ENCODE data around the gene RAB3D. TPM values are rescaled to one million over a fixed set of nuclear protein-coding genes. Genes with fewer than 3 reads are reported as not detected.

RAB3D gene
- total RNA-seq, 1 experiment from 2014 or later: 29.4 TPM

DNA sequence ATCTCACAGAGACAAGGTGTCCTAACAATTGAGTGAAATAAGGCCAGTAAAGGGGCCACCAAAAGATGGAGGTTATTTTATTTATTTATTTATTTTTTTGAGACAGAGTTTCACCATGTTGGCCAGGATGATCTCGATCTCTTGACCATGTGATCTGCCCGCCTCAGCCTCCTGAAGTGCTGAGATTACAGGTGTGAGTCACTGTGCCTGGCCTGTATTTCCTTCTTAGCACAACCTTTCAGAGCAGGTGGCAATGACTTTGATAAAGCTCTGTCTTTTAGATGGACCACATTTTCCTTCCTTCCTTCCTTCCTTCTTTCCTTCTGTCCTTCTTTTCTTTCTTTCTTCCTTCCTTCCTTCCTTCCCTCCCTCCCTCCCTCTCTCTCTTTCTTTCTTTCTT, 66.2 kb downstream of the RAB3D start:
- no peak overlapping the region for H3K4me2 ChIP-seq (ENCODE audit: insufficient read depth, insufficient read length, low read length)
- H3K23me2 ChIP-seq (ENCODE audit: insufficient read length, low read depth, low read length, poor library complexity, severe bottlenecking): no peaks in the 10 kb centered on the region
- no peak overlapping the region for H2BK20ac ChIP-seq (ENCODE audit: low read depth, low read length, poor library complexity, severe bottlenecking)
- H3K14ac ChIP-seq (ENCODE audit: insufficient read depth, low read length): no peak overlapping the region
- no peak overlapping the region for H2AK5ac ChIP-seq (ENCODE audit: insufficient read length, low read length)
- H3K27ac ChIP-seq (ENCODE audit: insufficient read length, low read depth, low read length): no peak overlapping the region
- H4K91ac ChIP-seq (ENCODE audit: insufficient read length, low read depth, low read length): no peak overlapping the region
- no peaks in the 10 kb centered on the region for H3K79me2 ChIP-seq (ENCODE audit: insufficient read depth, low read length)
- Mint-ChIP-seq H3K4me1 (peaks cover 7 to 13% of the 10 kb centered on the region in 2 experiments), H3K27me3 (ENCODE audit: low read depth) (peaks cover 9% of the 10 kb centered on the region), H3K36me3 (ENCODE audit: insufficient read depth in 1 of 3, low read depth in 3 of 3) (peaks cover 0 to 10% (median 2%) of the 10 kb centered on the region in 3 experiments; a peak in 4 of 7 replicates), H3K4me3 (no peak overlapping the region; a peak in 1 of 5 replicates), H3K9me3 (peaks cover 10 to 20% of the 10 kb centered on the region in 2 experiments), H3K27ac (no peak overlapping the region; a peak in 1 of 7 replicates)
- DNase-seq: no peak
- no peaks in the 10 kb centered on the region for H3K9me3 ChIP-seq (ENCODE audit: control insufficient read depth, low read depth, low read length)
- no peak overlapping the region for H3K9ac ChIP-seq (ENCODE audit: extremely low read depth, insufficient read length, low read length)
- no peak overlapping the region for H2BK12ac ChIP-seq (ENCODE audit: insufficient read length, low read depth, low read length)
- no peak overlapping the region for H4K5ac ChIP-seq (ENCODE audit: insufficient read length, low read depth, low read length)
- TF ChIP-seq CTCF (conservative IDR thresholded peaks at IDR 0.05): no peak
- H3T11ph ChIP-seq (ENCODE audit: low read length): no peak overlapping the region
- no peak overlapping the region for H3K23ac ChIP-seq (ENCODE audit: insufficient read length, low read depth, low read length)
- no peaks in the 10 kb centered on the region for H3K4me1 ChIP-seq (ENCODE audit: insufficient read depth, low read length)
- H3K56ac ChIP-seq (ENCODE audit: insufficient read length, low read depth, low read length): no peak overlapping the region
- no peaks in the 10 kb centered on the region for H3K79me1 ChIP-seq (ENCODE audit: insufficient read depth, low read depth, low read length, poor library complexity, severe bottlenecking)
- H3K27me3 ChIP-seq (ENCODE audit: insufficient read depth, low read length): no peaks in the 10 kb centered on the region
- H2BK120ac ChIP-seq (ENCODE audit: low read depth, low read length, poor library complexity, severe bottlenecking): no peak overlapping the region
- no peak overlapping the region for H2AFZ ChIP-seq (ENCODE audit: low read length)
- no peak overlapping the region for H4K8ac ChIP-seq (replicated peaks; ENCODE audit: insufficient read length, low read depth, low read length)
- no CpG with 5 or more reads among the region's 2 CpGs for WGBS (ENCODE audit: extremely low coverage, insufficient read length, low lambda C conversion rate)
- no peak overlapping the region for H2BK5ac ChIP-seq (ENCODE audit: insufficient read length, low read length)
- H3K4ac ChIP-seq (ENCODE audit: low read depth, low read length): no peak overlapping the region
- no peaks in the 10 kb centered on the region for H4K20me1 ChIP-seq (ENCODE audit: control insufficient read depth, insufficient read depth, insufficient read length)
- no peak overlapping the region for H2BK15ac ChIP-seq (ENCODE audit: low read depth, low read length)
- H3K18ac ChIP-seq (ENCODE audit: insufficient read length, low read depth, low read length): no peak overlapping the region

Other genes with a start within 250 kb of the RAB3D start
- gene SPC24, start 183.9 kb downstream of the RAB3D start, total RNA-seq (2021): 50.8 and 51.5 TPM in 2 replicates
- gene KANK2, start 142.1 kb downstream of the RAB3D start, total RNA-seq (2021): 42.0 and 44.0 TPM in 2 replicates
- not detected in 2 replicates for gene ANGPTL8, start 100.0 kb downstream of the RAB3D start, total RNA-seq (2021)
- gene DOCK6, start 77.1 kb downstream of the RAB3D start, total RNA-seq (2021): 57.9 and 59.4 TPM in 2 replicates
- gene TSPAN16, start 43.5 kb downstream of the RAB3D start, total RNA-seq (2021): not detected in 2 replicates
- gene TMEM205, start 6.6 kb upstream of the RAB3D start, total RNA-seq (2021): 69.7 and 73.1 TPM in 2 replicates
- 5.7 and 5.8 TPM in 2 replicates for gene CCDC159, start 6.9 kb upstream of the RAB3D start, total RNA-seq (2021)
- gene PLPPR2, start 15.8 kb upstream of the RAB3D start, total RNA-seq (2021): 6.1 and 8.0 TPM in 2 replicates
- 3.8 and 5.2 TPM in 2 replicates for gene SWSAP1, start 35.0 kb upstream of the RAB3D start, total RNA-seq (2021)
- gene EPOR, start 44.7 kb upstream of the RAB3D start, total RNA-seq (2021): 8.9 and 9.3 TPM in 2 replicates
- 58.5 and 65.9 TPM in 2 replicates for gene RGL3, start 79.7 kb upstream of the RAB3D start, total RNA-seq (2021)
- gene ODAD3, start 95.5 kb upstream of the RAB3D start, total RNA-seq (2021): 2.2 and 2.5 TPM in 2 replicates
- 431 and 437 TPM in 2 replicates for gene PRKCSH, start 96.0 kb upstream of the RAB3D start, total RNA-seq (2021)
- 1.2 and 1.4 TPM in 2 replicates for gene ELAVL3, start 141.4 kb upstream of the RAB3D start, total RNA-seq (2021)
- gene ZNF653, start 166.2 kb upstream of the RAB3D start, total RNA-seq (2021): 9.1 and 11.6 TPM in 2 replicates
- gene ECSIT, start 189.5 kb upstream of the RAB3D start, total RNA-seq (2021): 40.0 and 42.4 TPM in 2 replicates
- gene CNN1, start 199.2 kb upstream of the RAB3D start, total RNA-seq (2021): 15.7 and 17.9 TPM in 2 replicates
- 84.9 and 88.6 TPM in 2 replicates for gene ELOF1, start 219.6 kb upstream of the RAB3D start, total RNA-seq (2021)
- gene ACP5, start 238.0 kb upstream of the RAB3D start, total RNA-seq (2021): 2.3 and 4.0 TPM in 2 replicates

All from H9 (cell line).